ENCODE data around the gene MMADHC. TPM values are rescaled to one million over a fixed set of nuclear protein-coding genes. Genes with fewer than 3 reads are reported as not detected.

The MMADHC gene
- total RNA-seq, 1 experiment from 2014 or later, result 126 TPM

DNA sequence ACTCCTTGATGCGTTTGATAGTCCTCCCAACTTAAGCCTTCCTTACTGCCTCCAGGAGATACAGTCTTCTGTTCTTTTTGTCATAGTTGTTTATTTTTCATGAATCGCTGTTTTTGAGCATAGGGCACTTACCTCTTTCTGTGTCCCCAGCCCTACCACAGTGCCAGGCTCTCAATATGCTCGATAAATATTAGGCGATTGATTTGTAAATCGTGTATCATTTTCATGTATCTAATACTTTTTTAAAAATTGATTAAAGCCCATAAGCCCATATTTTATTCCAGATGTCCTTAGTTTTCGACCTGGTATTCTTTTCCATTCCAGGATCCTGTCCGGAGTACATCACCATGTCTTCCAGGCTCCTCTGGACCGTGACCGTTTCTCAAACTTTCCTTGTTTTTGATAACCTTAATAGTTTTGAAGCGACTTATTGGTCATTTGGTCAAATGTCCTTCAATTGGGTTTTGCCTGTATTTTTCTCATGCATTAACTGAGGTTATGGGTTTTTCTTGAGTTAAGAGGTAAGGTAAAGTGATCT is 444 bp upstream of the MMADHC start:
- DNase-seq (ENCODE audit: low spot score), result no peak
- Mint-ChIP-seq H3K4me1 (peaks cover 20% of the 10 kb centered on the region), H3K9me3 (no peaks in the 10 kb centered on the region), H3K36me3 (peaks cover 14% of the 10 kb centered on the region), H3K27ac (no peak overlapping the region), H3K27me3 (ENCODE audit: low read depth) (peaks cover 2% of the 10 kb centered on the region), H3K4me3 (peak overlapping the region; percentile 99)
- ATAC-seq, result no peak
- TF ChIP-seq, protein P1, sequence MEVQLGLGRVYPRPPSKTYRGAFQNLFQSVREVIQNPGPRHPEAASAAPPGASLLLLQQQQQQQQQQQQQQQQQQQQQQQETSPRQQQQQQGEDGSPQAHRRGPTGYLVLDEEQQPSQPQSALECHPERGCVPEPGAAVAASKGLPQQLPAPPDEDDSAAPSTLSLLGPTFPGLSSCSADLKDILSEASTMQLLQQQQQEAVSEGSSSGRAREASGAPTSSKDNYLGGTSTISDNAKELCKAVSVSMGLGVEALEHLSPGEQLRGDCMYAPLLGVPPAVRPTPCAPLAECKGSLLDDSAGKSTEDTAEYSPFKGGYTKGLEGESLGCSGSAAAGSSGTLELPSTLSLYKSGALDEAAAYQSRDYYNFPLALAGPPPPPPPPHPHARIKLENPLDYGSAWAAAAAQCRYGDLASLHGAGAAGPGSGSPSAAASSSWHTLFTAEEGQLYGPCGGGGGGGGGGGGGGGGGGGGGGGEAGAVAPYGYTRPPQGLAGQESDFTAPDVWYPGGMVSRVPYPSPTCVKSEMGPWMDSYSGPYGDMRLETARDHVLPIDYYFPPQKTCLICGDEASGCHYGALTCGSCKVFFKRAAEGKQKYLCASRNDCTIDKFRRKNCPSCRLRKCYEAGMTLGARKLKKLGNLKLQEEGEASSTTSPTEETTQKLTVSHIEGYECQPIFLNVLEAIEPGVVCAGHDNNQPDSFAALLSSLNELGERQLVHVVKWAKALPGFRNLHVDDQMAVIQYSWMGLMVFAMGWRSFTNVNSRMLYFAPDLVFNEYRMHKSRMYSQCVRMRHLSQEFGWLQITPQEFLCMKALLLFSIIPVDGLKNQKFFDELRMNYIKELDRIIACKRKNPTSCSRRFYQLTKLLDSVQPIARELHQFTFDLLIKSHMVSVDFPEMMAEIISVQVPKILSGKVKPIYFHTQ (CRISPR knock-in tag; IDR thresholded peaks at IDR 0.05), result no peak
- TF ChIP-seq, protein P2, sequence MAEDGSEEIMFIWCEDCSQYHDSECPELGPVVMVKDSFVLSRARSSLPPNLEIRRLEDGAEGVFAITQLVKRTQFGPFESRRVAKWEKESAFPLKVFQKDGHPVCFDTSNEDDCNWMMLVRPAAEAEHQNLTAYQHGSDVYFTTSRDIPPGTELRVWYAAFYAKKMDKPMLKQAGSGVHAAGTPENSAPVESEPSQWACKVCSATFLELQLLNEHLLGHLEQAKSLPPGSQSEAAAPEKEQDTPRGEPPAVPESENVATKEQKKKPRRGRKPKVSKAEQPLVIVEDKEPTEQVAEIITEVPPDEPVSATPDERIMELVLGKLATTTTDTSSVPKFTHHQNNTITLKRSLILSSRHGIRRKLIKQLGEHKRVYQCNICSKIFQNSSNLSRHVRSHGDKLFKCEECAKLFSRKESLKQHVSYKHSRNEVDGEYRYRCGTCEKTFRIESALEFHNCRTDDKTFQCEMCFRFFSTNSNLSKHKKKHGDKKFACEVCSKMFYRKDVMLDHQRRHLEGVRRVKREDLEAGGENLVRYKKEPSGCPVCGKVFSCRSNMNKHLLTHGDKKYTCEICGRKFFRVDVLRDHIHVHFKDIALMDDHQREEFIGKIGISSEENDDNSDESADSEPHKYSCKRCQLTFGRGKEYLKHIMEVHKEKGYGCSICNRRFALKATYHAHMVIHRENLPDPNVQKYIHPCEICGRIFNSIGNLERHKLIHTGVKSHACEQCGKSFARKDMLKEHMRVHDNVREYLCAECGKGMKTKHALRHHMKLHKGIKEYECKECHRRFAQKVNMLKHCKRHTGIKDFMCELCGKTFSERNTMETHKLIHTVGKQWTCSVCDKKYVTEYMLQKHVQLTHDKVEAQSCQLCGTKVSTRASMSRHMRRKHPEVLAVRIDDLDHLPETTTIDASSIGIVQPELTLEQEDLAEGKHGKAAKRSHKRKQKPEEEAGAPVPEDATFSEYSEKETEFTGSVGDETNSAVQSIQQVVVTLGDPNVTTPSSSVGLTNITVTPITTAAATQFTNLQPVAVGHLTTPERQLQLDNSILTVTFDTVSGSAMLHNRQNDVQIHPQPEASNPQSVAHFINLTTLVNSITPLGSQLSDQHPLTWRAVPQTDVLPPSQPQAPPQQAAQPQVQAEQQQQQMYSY (CRISPR knock-in tag; IDR thresholded peaks at IDR 0.05), result peak; percentile 52
- CTCF ChIA-PET, result interaction anchor here (0.7 to 1.3 kb wide), 2 partner anchors 550 to 773 kb away, joined by 3 to 4 read pairs; partner anchors contain the start of gene LYPD6B
- POLR2A ChIA-PET, result no interaction called here

DNA sequence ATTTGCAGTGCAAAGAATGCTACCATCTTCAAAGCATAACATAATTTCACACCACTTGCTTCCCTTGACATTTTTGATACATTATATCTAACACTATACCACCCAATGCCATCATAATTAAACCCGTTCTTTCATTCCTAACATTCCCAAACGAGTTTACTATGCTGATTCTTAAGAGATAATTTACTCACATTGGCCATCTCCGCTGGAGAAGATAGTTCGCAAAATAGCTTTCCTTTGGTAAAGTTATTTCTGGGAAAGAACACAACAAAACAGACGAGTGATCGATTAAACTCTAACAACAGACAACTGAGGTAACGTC is 716 bp downstream of the MMADHC start:
- H3K36me3 Mint-ChIP-seq, result peaks cover 22% of the 10 kb centered on the region
- TF ChIP-seq, protein P3, sequence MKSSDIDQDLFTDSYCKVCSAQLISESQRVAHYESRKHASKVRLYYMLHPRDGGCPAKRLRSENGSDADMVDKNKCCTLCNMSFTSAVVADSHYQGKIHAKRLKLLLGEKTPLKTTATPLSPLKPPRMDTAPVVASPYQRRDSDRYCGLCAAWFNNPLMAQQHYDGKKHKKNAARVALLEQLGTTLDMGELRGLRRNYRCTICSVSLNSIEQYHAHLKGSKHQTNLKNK (CRISPR knock-in tag; IDR thresholded peaks at IDR 0.05), result no peak
- TF ChIP-seq, protein P4, sequence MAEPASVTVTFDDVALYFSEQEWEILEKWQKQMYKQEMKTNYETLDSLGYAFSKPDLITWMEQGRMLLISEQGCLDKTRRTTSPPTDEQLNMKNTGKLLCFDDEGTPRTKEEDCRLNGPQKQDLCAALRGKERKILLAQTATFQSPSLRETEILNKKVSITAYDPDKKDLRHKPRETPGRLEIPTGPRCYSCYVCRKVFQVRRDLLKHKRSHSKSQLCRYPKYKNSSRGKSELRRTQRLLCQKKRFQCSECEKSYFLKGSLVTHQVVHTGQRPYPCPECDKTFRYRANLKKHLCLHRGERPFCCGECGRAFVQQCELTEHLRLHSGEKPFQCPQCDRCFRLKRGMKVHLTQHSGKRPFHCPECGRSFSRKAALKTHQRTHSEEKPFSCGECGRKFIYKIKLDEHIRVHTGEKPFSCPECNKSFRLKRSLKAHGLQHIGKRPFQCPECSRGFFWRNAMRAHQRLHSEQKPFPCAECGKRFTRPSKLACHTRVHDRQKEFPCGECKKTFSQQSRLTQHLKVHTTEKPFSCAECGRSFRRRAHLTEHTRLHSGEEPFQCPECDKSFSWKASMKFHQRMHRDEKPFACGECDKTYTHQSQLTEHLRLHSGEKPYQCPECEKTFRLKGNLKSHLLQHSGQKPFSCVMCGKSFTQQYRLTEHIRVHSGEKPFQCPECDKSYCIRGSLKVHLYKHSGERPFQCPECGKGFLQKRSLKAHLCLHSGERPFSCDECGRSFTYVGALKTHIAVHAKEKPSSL (CRISPR knock-in tag; conservative IDR thresholded peaks at IDR 0.05), result no peak
- TF ChIP-seq PRRX2 (CRISPR knock-in tag; IDR thresholded peaks at IDR 0.05), result no peak
- TF ChIP-seq NR3C1 (CRISPR knock-in tag; conservative IDR thresholded peaks at IDR 0.05; ENCODE audit: low read depth), result no peak
- TF ChIP-seq ESRRA (CRISPR knock-in tag; IDR thresholded peaks at IDR 0.05; ENCODE audit: borderline replicate concordance), result no peak
- TF ChIP-seq ZBTB21 (CRISPR knock-in tag; IDR thresholded peaks at IDR 0.05; ENCODE audit: borderline replicate concordance), result no peak
- TF ChIP-seq SP1 (CRISPR knock-in tag; conservative IDR thresholded peaks at IDR 0.05), result no peak
- TF ChIP-seq, protein P5, sequence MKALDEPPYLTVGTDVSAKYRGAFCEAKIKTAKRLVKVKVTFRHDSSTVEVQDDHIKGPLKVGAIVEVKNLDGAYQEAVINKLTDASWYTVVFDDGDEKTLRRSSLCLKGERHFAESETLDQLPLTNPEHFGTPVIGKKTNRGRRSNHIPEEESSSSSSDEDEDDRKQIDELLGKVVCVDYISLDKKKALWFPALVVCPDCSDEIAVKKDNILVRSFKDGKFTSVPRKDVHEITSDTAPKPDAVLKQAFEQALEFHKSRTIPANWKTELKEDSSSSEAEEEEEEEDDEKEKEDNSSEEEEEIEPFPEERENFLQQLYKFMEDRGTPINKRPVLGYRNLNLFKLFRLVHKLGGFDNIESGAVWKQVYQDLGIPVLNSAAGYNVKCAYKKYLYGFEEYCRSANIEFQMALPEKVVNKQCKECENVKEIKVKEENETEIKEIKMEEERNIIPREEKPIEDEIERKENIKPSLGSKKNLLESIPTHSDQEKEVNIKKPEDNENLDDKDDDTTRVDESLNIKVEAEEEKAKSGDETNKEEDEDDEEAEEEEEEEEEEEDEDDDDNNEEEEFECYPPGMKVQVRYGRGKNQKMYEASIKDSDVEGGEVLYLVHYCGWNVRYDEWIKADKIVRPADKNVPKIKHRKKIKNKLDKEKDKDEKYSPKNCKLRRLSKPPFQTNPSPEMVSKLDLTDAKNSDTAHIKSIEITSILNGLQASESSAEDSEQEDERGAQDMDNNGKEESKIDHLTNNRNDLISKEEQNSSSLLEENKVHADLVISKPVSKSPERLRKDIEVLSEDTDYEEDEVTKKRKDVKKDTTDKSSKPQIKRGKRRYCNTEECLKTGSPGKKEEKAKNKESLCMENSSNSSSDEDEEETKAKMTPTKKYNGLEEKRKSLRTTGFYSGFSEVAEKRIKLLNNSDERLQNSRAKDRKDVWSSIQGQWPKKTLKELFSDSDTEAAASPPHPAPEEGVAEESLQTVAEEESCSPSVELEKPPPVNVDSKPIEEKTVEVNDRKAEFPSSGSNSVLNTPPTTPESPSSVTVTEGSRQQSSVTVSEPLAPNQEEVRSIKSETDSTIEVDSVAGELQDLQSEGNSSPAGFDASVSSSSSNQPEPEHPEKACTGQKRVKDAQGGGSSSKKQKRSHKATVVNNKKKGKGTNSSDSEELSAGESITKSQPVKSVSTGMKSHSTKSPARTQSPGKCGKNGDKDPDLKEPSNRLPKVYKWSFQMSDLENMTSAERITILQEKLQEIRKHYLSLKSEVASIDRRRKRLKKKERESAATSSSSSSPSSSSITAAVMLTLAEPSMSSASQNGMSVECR (CRISPR knock-in tag; IDR thresholded peaks at IDR 0.05; ENCODE audit: borderline replicate concordance), result no peak
- no peak for TF ChIP-seq HMGA2 (CRISPR knock-in tag; IDR thresholded peaks at IDR 0.05)
- TF ChIP-seq ZNF317 (CRISPR knock-in tag; IDR thresholded peaks at IDR 0.05; ENCODE audit: borderline replicate concordance, low read depth), result no peak
- DNase-seq (ENCODE audit: low spot score) (no peak), ATAC-seq (no peak)
- H3K4me3 Mint-ChIP-seq, result peak overlapping the region; percentile 99
- ChIA-PET CTCF (interaction anchor here (0.8 to 1.3 kb wide), 3 partner anchors 549 to 1652 kb away, joined by 3 to 4 read pairs (median 3); partner anchors contain the start of gene LYPD6B), POLR2A (interaction anchor here (0.6 to 1.1 kb wide), 2 partner anchors 10 to 320 kb away, joined by 3 read pairs; no protein-coding TSS in a partner anchor)
- peaks cover 2% of the 10 kb centered on the region for H3K27me3 Mint-ChIP-seq (ENCODE audit: low read depth)
- H3K27ac Mint-ChIP-seq, result peak overlapping the region; percentile 99
- H3K4me1 Mint-ChIP-seq, result peaks cover 20% of the 10 kb centered on the region
- no peaks in the 10 kb centered on the region for H3K9me3 Mint-ChIP-seq

All from WTC11 (cell line).